ENCODE measurements around the gene DCXR. TPM values are rescaled to one million over a fixed set of nuclear protein-coding genes. Genes with fewer than 3 reads are reported as not detected.

The DCXR gene
- total RNA-seq, 4 donors from 2014 or later = 130 to 296 (median 223) TPM

- Histone ChIP-seq H3K36me3 (peaks cover 0 to 3% of the 10 kb centered on the region in 2 donors), H3K4me1 (peaks cover 6 to 23% of the 10 kb centered on the region in 2 donors), H3K27me3 (no peaks in the 10 kb centered on the region), H3K9me3 (no peaks in the 10 kb centered on the region), H3K4me3 (no peak overlapping the region), H3K27ac (no peak overlapping the region)
- ATAC-seq (no peak), DNase-seq (no peak)
- in situ Hi-C loops (cut with MboI; ENCODE audit: low sequenced_read_pairs in 4 of 4) = no loop called here
- intact Hi-C loops (cut with DNase I; ENCODE audit: low total_unique reads) = no loop called here
- TF ChIP-seq, protein P1, sequence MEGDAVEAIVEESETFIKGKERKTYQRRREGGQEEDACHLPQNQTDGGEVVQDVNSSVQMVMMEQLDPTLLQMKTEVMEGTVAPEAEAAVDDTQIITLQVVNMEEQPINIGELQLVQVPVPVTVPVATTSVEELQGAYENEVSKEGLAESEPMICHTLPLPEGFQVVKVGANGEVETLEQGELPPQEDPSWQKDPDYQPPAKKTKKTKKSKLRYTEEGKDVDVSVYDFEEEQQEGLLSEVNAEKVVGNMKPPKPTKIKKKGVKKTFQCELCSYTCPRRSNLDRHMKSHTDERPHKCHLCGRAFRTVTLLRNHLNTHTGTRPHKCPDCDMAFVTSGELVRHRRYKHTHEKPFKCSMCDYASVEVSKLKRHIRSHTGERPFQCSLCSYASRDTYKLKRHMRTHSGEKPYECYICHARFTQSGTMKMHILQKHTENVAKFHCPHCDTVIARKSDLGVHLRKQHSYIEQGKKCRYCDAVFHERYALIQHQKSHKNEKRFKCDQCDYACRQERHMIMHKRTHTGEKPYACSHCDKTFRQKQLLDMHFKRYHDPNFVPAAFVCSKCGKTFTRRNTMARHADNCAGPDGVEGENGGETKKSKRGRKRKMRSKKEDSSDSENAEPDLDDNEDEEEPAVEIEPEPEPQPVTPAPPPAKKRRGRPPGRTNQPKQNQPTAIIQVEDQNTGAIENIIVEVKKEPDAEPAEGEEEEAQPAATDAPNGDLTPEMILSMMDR (IDR thresholded peaks at IDR 0.05 in 4 of 5, conservative IDR thresholded peaks at IDR 0.05 in 1 of 5) = no peak
- no peak for TF ChIP-seq POLR2A (IDR thresholded peaks at IDR 0.05)
Measured at GRCh38 chr17:82014432-82014831, 23.1 kb downstream of the DCXR start.

GRCh38 chr17:82013772-82014321 lies 23.6 kb downstream of the DCXR start:
- ATAC-seq = no peak
- peaks cover 1 to 17% of the 10 kb centered on the region in 2 donors for H3K4me1 ChIP-seq
- intact Hi-C loops (cut with DNase I; ENCODE audit: low total_unique reads) = no loop called here
- in situ Hi-C loops (cut with MboI; ENCODE audit: low sequenced_read_pairs in 4 of 4) = no loop called here
- H3K36me3 ChIP-seq = peaks cover 0 to 3% of the 10 kb centered on the region in 2 donors
- DNase-seq = no peak
- no peak overlapping the region for H3K27ac ChIP-seq
- no peaks in the 10 kb centered on the region for H3K27me3 ChIP-seq
- H3K9me3 ChIP-seq = no peaks in the 10 kb centered on the region
- no peak overlapping the region for H3K4me3 ChIP-seq
- TF ChIP-seq, protein P1 (IDR thresholded peaks at IDR 0.05 in 4 of 5, conservative IDR thresholded peaks at IDR 0.05 in 1 of 5) = no peak
- no peak for TF ChIP-seq POLR2A (IDR thresholded peaks at IDR 0.05)

GRCh38 chr17:82013341-82013740 lies 24.2 kb downstream of the DCXR start:
- intact Hi-C loops (cut with DNase I; ENCODE audit: low total_unique reads) = no loop called here
- no peaks in the 10 kb centered on the region for H3K9me3 ChIP-seq
- H3K27me3 ChIP-seq = no peaks in the 10 kb centered on the region
- no peak for TF ChIP-seq POLR2A (IDR thresholded peaks at IDR 0.05)
- TF ChIP-seq, protein P1 (IDR thresholded peaks at IDR 0.05 in 4 of 5, conservative IDR thresholded peaks at IDR 0.05 in 1 of 5) = no peak
- no peak overlapping the region for H3K4me3 ChIP-seq
- in situ Hi-C loops (cut with MboI; ENCODE audit: low sequenced_read_pairs in 4 of 4) = no loop called here
- H3K36me3 ChIP-seq = peaks cover 0 to 3% of the 10 kb centered on the region in 2 donors
- no peak overlapping the region for H3K27ac ChIP-seq
- no peak for ATAC-seq
- H3K4me1 ChIP-seq = peaks cover 0 to 12% of the 10 kb centered on the region in 2 donors
- DNase-seq = no peak

GRCh38 chr17:82012640-82013295 lies 24.7 kb downstream of the DCXR start:
- H3K4me3 ChIP-seq = no peak overlapping the region
- no peak overlapping the region for H3K27ac ChIP-seq
- DNase-seq (no peak), ATAC-seq (no peak)
- in situ Hi-C loops (cut with MboI; ENCODE audit: low sequenced_read_pairs in 4 of 4) (no loop called here), intact Hi-C loops (cut with DNase I; ENCODE audit: low total_unique reads) (no loop called here)
- H3K27me3 ChIP-seq = no peaks in the 10 kb centered on the region
- TF ChIP-seq, protein P1 (IDR thresholded peaks at IDR 0.05 in 4 of 5, conservative IDR thresholded peaks at IDR 0.05 in 1 of 5) = no peak
- TF ChIP-seq POLR2A (IDR thresholded peaks at IDR 0.05) = no peak
- no peaks in the 10 kb centered on the region for H3K9me3 ChIP-seq
- peaks cover 0 to 3% of the 10 kb centered on the region in 2 donors for H3K36me3 ChIP-seq
- peaks cover 0 to 6% of the 10 kb centered on the region in 2 donors for H3K4me1 ChIP-seq

Measured in gastrocnemius medialis (tissue), 4 donors.